Loucy (cell line): ENCODE measurements around the gene CARD8.

Experiments used
- H2AFZ ChIP-seq: fragments of 200-600 bp; sonication (generic); 2 replicates; pipeline ENCODE4 v1.6.0; 2016; ENCODE audit warnings: antibody characterized with exemption, mild to moderate bottlenecking, low read length, moderate library complexity
- H3F3A ChIP-seq: fragments of 200-600 bp; 2 replicates; pipeline ENCODE4 v1.6.0; 2016; ENCODE audit warnings: antibody characterized with exemption, low read depth, mild to moderate bottlenecking
- H3K27me3 ChIP-seq: fragments of 200-600 bp; sonication (generic); 2 replicates; pipeline ENCODE4 v1.6.1; 2014; ENCODE audit warnings: low read length, mild to moderate bottlenecking; ENCODE audit not compliant: insufficient read depth, poor library complexity, severe bottlenecking
- H3K36me3 ChIP-seq: fragments of 200-600 bp; sonication (generic); 2 replicates; pipeline ENCODE4 v1.6.1; 2016; ENCODE audit warnings: low read length; ENCODE audit not compliant: insufficient read depth
- H3K4me1 ChIP-seq: fragments of 200-600 bp; sonication (generic); 2 replicates; pipeline ENCODE4 v1.5.1; 2014; ENCODE audit warnings: low read length, mild to moderate bottlenecking; ENCODE audit not compliant: insufficient read depth, poor library complexity, severe bottlenecking
- H3K4me2 ChIP-seq: fragments of 200-600 bp; sonication (generic); 2 replicates; pipeline ENCODE4 v1.6.0; 2014; ENCODE audit warnings: antibody characterized with exemption, low read length, low read depth, mild to moderate bottlenecking; ENCODE audit not compliant: poor library complexity, severe bottlenecking
- H3K4me3 ChIP-seq: fragments of 200-600 bp; sonication (generic); 2 replicates; pipeline ENCODE4 v1.5.1; 2014; ENCODE audit warnings: low read length, mild to moderate bottlenecking, mixed read lengths; ENCODE audit not compliant: poor library complexity, severe bottlenecking
- H3K79me2 ChIP-seq: fragments of 200-600 bp; sonication (generic); 2 replicates; pipeline ENCODE4 v1.6.1; 2014; ENCODE audit warnings: low read length; ENCODE audit not compliant: insufficient read depth
- H3K9ac ChIP-seq: fragments of 200-600 bp; sonication (generic); 2 replicates; pipeline ENCODE4 v1.6.0; 2014; ENCODE audit warnings: mild to moderate bottlenecking, low read depth, low read length, moderate library complexity; ENCODE audit not compliant: poor library complexity, severe bottlenecking
- H3K9me2 ChIP-seq: fragments of 200-600 bp; sonication (generic); replicated peaks from 2 replicates; pipeline ENCODE4 v1.6.1; 2016; ENCODE audit warnings: low read depth, low read length, mixed read lengths
- H3K9me3 ChIP-seq: fragments of 200-600 bp; sonication (generic); 2 replicates; pipeline ENCODE4 v1.6.1; 2014; ENCODE audit warnings: mild to moderate bottlenecking, antibody characterized with exemption, low read length, low read depth; ENCODE audit not compliant: insufficient read depth
- H4K20me1 ChIP-seq: fragments of 200-600 bp; sonication (generic); 2 replicates; pipeline ENCODE4 v1.6.0; 2014; ENCODE audit warnings: antibody characterized with exemption, low read length, mild to moderate bottlenecking; ENCODE audit not compliant: insufficient read depth, poor library complexity, severe bottlenecking
- CTCF ChIP-seq: fragments of 200-600 bp; sonication (generic); conservative IDR thresholded peaks from 2 replicates; pipeline ENCODE4 v1.5.1; 2014; ENCODE audit warnings: mild to moderate bottlenecking, antibody characterized with exemption, low read length
- EZH2phosphoT487 ChIP-seq: fragments of 200-600 bp; IDR thresholded peaks from 2 replicates; pipeline ENCODE4 v1.6.1; 2018; ENCODE audit warnings: antibody characterized with exemption, mild to moderate bottlenecking, moderate library complexity, borderline replicate concordance

Gene CARD8

DNA sequence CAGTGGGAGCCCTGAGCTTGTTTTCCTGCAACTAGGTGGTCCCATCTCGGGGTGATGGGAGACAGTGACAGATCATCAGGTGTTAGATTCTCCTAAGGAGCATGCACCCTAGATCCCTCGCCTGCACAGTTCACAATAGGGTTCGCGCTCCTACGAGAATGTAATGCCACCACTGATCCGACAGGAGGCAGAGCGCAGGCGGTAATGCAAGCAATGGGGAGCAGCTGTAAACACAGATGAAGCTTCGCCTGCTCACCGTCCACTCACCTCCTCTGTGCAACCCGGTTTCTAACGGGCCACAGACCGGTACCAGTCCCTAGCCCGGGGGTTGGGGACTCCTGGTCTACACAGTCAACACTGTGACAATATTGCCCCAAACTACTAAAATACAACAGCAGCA is 38.8 kb downstream of the CARD8 start:
- Histone ChIP-seq H4K20me1 (no peaks in the 10 kb centered on the region), H3K4me2 (no peak overlapping the region), H2AFZ (no peak overlapping the region), H3K9me3 (no peaks in the 10 kb centered on the region), H3F3A (no peaks in the 10 kb centered on the region), H3K79me2 (no peaks in the 10 kb centered on the region), H3K9me2 (no peaks in the 10 kb centered on the region), H3K9ac (no peak overlapping the region), H3K4me1 (no peaks in the 10 kb centered on the region), H3K36me3 (peaks cover 13% of the 10 kb centered on the region; the same call in 1 of the 2 replicates), H3K27me3 (no peaks in the 10 kb centered on the region), H3K4me3 (no peak overlapping the region)
- TF ChIP-seq CTCF (no peak), EZH2phosphoT487 (no peak)

GRCh38 chr19:48213959-48214358 is 41.8 kb downstream of the CARD8 start:
- Histone ChIP-seq H2AFZ (no peak overlapping the region), H3F3A (no peaks in the 10 kb centered on the region), H3K36me3 (peaks cover 22% of the 10 kb centered on the region; the same call in 1 of the 2 replicates), H3K4me1 (no peaks in the 10 kb centered on the region), H3K9me2 (no peaks in the 10 kb centered on the region), H3K79me2 (no peaks in the 10 kb centered on the region), H3K4me2 (no peak overlapping the region), H4K20me1 (no peaks in the 10 kb centered on the region), H3K4me3 (no peak overlapping the region), H3K9ac (no peak overlapping the region), H3K27me3 (no peaks in the 10 kb centered on the region), H3K9me3 (no peaks in the 10 kb centered on the region)
- TF ChIP-seq CTCF: no peak
- no peak for TF ChIP-seq EZH2phosphoT487

- Histone ChIP-seq H4K20me1 (no peaks in the 10 kb centered on the region), H3K4me2 (no peak overlapping the region), H3K27me3 (no peaks in the 10 kb centered on the region), H3K4me1 (peaks cover 3% of the 10 kb centered on the region), H3K36me3 (peaks cover 17% of the 10 kb centered on the region; the same call in 1 of the 2 replicates), H3K79me2 (peaks cover under 1% of the 10 kb centered on the region; the same call in 1 of the 2 replicates), H3K9me2 (no peaks in the 10 kb centered on the region), H3K9ac (no peak overlapping the region), H3K4me3 (no peak overlapping the region), H3K9me3 (no peaks in the 10 kb centered on the region), H3F3A (no peaks in the 10 kb centered on the region), H2AFZ (no peak overlapping the region)
- TF ChIP-seq CTCF (no peak), EZH2phosphoT487 (no peak)
These were observed 45.7 kb downstream of the CARD8 start for GRCh38 chr19:48210005-48210404.
